HEK293 (cell line): ENCODE measurements around the gene HBEGF.

Experiments
- BCL11A ChIP-seq: fragments of 450-650 bp; formaldehyde crosslinking; IDR thresholded peaks from 2 replicates; pipeline ENCODE4 v1.5.1; 2016; ENCODE audit warnings: low read depth, missing biosample characterization, missing genetic modification characterization
- HOXC10 ChIP-seq: sonication (generic); formaldehyde crosslinking; IDR thresholded peaks from 2 replicates; pipeline ENCODE4 v1.8.1; 2023; ENCODE audit warnings: mild to moderate bottlenecking, missing genetic modification reagents
- KLF1 ChIP-seq: fragments of 450-650 bp; formaldehyde crosslinking; IDR thresholded peaks from 2 replicates; pipeline ENCODE4 v1.5.1; 2016; ENCODE audit warnings: missing biosample characterization, missing genetic modification characterization
- KLF16 ChIP-seq: fragments of 450-650 bp; formaldehyde crosslinking; IDR thresholded peaks from 2 replicates; pipeline ENCODE4 v1.5.1; 2017; ENCODE audit warnings: missing biosample characterization, missing genetic modification characterization
- PRDM1 ChIP-seq: fragments of 450-650 bp; formaldehyde crosslinking; IDR thresholded peaks from 2 replicates; pipeline ENCODE4; 2016; ENCODE audit warnings: missing biosample characterization, missing genetic modification characterization
- RBAK ChIP-seq: fragments of 450-650 bp; formaldehyde crosslinking; IDR thresholded peaks from 2 replicates; pipeline ENCODE4 v1.5.1; 2016; ENCODE audit warnings: missing biosample characterization, missing genetic modification characterization
- SP3 ChIP-seq: fragments of 450-650 bp; formaldehyde crosslinking; IDR thresholded peaks from 2 replicates; pipeline ENCODE4 v1.5.1; 2016; ENCODE audit warnings: missing biosample characterization, missing genetic modification characterization
- SP7 ChIP-seq: fragments of 450-650 bp; formaldehyde crosslinking; IDR thresholded peaks from 2 replicates; pipeline ENCODE4 v1.5.1; 2016; ENCODE audit warnings: missing biosample characterization, missing genetic modification characterization
- WT1 ChIP-seq: fragments of 450-650 bp; formaldehyde crosslinking; IDR thresholded peaks from 2 replicates; pipeline ENCODE4 v1.5.1; 2016; ENCODE audit warnings: missing biosample characterization, missing genetic modification characterization
- ZFHX2 ChIP-seq: fragments of 450-650 bp; formaldehyde crosslinking; conservative IDR thresholded peaks from 2 replicates; pipeline ENCODE4 v1.5.1; 2016; ENCODE audit warnings: missing biosample characterization, missing genetic modification characterization
- ZNF132 ChIP-seq: fragments of 450-650 bp; formaldehyde crosslinking; IDR thresholded peaks from 2 replicates; pipeline ENCODE4 v1.5.1; 2017; ENCODE audit warnings: missing biosample characterization, missing genetic modification characterization, borderline replicate concordance
- ZNF2 ChIP-seq: fragments of 450-650 bp; formaldehyde crosslinking; IDR thresholded peaks from 2 replicates; pipeline ENCODE4 v1.5.1; 2016; ENCODE audit warnings: missing biosample characterization, missing genetic modification characterization
- ZNF37A ChIP-seq: fragments of 450-650 bp; IDR thresholded peaks from 2 replicates; pipeline ENCODE4 v1.5.1; 2018; ENCODE audit warnings: missing biosample characterization, missing genetic modification characterization
- ZNF394 ChIP-seq: fragments of 450-650 bp; formaldehyde crosslinking; IDR thresholded peaks from 2 replicates; pipeline ENCODE4 v1.5.1; 2016; ENCODE audit warnings: missing biosample characterization, missing genetic modification characterization, mild to moderate bottlenecking, moderate library complexity, borderline replicate concordance
- ZNF404 ChIP-seq: fragments of 450-650 bp; formaldehyde crosslinking; IDR thresholded peaks from 2 replicates; pipeline ENCODE4 v1.5.1; 2017; ENCODE audit warnings: missing biosample characterization, missing genetic modification characterization
- ZNF416 ChIP-seq: fragments of 450-650 bp; formaldehyde crosslinking; IDR thresholded peaks from 2 replicates; pipeline ENCODE4 v1.5.1; 2016; ENCODE audit warnings: missing biosample characterization, missing genetic modification characterization
- ZNF423 ChIP-seq: fragments of 450-650 bp; formaldehyde crosslinking; IDR thresholded peaks from 2 replicates; pipeline ENCODE4 v1.5.1; 2016; ENCODE audit warnings: missing biosample characterization, missing genetic modification characterization
- ZNF530 ChIP-seq: fragments of 450-650 bp; formaldehyde crosslinking; IDR thresholded peaks from 2 replicates; pipeline ENCODE4 v1.5.1; 2016; ENCODE audit warnings: low read depth, missing biosample characterization, missing genetic modification characterization
- ZNF544 ChIP-seq: fragments of 450-650 bp; formaldehyde crosslinking; IDR thresholded peaks from 2 replicates; pipeline ENCODE4 v1.5.0; 2017; ENCODE audit warnings: missing biosample characterization, missing genetic modification characterization
- TF ChIP-seq, protein P1 (sequence below): fragments of 450-650 bp; formaldehyde crosslinking; IDR thresholded peaks from 2 replicates; pipeline ENCODE4 v1.5.1; 2016; ENCODE audit warnings: missing biosample characterization, missing genetic modification characterization
- TF ChIP-seq, protein P2 (sequence below): fragments of 450-650 bp; formaldehyde crosslinking; IDR thresholded peaks from 2 replicates; pipeline ENCODE4 v1.5.1; 2016; ENCODE audit warnings: missing biosample characterization, missing genetic modification characterization
- TF ChIP-seq, protein P3 (sequence below): fragments of 450-650 bp; formaldehyde crosslinking; IDR thresholded peaks from 2 replicates; pipeline ENCODE4 v1.5.1; 2017; ENCODE audit warnings: missing biosample characterization, missing genetic modification characterization
- TF ChIP-seq, protein P4 (sequence below): fragments of 450-650 bp; formaldehyde crosslinking; IDR thresholded peaks from 2 replicates; pipeline ENCODE4 v1.5.1; 2017; ENCODE audit warnings: missing biosample characterization, mild to moderate bottlenecking, missing genetic modification characterization, moderate library complexity
- TF ChIP-seq, protein P5 (sequence below): fragments of 450-650 bp; formaldehyde crosslinking; IDR thresholded peaks from 2 replicates; pipeline ENCODE4 v1.5.1; 2016; ENCODE audit warnings: missing biosample characterization, missing genetic modification characterization, low read depth
- TF ChIP-seq, protein P6 (sequence below): fragments of 450-650 bp; IDR thresholded peaks from 2 replicates; pipeline ENCODE4 v1.5.1; 2018; ENCODE audit warnings: missing biosample characterization, mild to moderate bottlenecking, missing genetic modification characterization
- TF ChIP-seq, protein P7 (sequence below): fragments of 450-650 bp; formaldehyde crosslinking; IDR thresholded peaks from 2 replicates; pipeline ENCODE4 v1.5.1; 2016; ENCODE audit warnings: missing biosample characterization, missing genetic modification characterization
- TF ChIP-seq, protein P8 (sequence below): fragments of 450-650 bp; formaldehyde crosslinking; IDR thresholded peaks from 2 replicates; pipeline ENCODE4 v1.5.1; 2016; ENCODE audit warnings: missing biosample characterization, missing genetic modification characterization

The HBEGF gene

DNA sequence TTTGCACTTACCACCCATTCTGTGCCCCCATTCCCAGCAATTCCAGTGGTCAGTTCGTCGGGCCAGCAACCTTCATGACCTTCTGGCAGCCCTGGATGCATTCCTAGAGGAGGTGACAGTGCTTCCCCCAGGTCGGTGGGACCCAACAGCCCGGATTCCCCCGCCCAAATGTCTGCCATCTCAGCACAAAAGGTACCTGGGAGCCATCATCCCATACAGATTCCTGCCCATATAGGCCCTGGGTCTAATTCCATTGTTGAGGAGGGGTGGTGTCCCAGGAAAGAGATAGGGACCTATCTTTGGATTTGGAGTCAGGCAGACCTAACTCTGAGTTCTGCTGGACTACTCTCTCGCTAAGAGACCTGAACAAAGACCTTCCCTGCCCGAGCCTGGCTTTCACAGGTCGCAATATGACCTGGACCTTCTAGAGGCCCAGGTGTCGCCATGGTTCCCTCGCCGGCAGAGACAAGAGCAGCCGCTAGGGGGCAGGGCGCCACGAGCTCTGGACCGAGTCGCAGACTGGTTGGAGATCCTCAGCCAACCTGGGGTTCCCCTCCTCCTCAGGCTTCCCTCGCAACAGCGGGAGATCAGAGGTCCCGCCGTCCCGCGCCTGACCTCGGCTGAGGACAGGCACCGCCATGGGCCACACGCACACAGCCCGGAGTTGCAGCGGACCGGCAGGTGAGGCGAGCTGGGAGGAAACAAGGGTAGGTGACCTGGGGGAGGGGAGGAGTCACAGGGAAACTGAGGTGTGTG is 16.6 kb upstream of the HBEGF start (continued):
- TF ChIP-seq, protein P1, sequence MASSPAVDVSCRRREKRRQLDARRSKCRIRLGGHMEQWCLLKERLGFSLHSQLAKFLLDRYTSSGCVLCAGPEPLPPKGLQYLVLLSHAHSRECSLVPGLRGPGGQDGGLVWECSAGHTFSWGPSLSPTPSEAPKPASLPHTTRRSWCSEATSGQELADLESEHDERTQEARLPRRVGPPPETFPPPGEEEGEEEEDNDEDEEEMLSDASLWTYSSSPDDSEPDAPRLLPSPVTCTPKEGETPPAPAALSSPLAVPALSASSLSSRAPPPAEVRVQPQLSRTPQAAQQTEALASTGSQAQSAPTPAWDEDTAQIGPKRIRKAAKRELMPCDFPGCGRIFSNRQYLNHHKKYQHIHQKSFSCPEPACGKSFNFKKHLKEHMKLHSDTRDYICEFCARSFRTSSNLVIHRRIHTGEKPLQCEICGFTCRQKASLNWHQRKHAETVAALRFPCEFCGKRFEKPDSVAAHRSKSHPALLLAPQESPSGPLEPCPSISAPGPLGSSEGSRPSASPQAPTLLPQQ = peak; percentile 37; the same call in 1 of the 2 replicates
- TF ChIP-seq, protein P2, sequence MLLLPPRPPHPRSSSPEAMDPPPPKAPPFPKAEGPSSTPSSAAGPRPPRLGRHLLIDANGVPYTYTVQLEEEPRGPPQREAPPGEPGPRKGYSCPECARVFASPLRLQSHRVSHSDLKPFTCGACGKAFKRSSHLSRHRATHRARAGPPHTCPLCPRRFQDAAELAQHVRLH (tag by site-specific recombination) = no peak
- TF ChIP-seq, protein P3, sequence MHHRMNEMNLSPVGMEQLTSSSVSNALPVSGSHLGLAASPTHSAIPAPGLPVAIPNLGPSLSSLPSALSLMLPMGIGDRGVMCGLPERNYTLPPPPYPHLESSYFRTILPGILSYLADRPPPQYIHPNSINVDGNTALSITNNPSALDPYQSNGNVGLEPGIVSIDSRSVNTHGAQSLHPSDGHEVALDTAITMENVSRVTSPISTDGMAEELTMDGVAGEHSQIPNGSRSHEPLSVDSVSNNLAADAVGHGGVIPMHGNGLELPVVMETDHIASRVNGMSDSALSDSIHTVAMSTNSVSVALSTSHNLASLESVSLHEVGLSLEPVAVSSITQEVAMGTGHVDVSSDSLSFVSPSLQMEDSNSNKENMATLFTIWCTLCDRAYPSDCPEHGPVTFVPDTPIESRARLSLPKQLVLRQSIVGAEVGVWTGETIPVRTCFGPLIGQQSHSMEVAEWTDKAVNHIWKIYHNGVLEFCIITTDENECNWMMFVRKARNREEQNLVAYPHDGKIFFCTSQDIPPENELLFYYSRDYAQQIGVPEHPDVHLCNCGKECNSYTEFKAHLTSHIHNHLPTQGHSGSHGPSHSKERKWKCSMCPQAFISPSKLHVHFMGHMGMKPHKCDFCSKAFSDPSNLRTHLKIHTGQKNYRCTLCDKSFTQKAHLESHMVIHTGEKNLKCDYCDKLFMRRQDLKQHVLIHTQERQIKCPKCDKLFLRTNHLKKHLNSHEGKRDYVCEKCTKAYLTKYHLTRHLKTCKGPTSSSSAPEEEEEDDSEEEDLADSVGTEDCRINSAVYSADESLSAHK (tag by site-specific recombination) = no peak
- no peak for TF ChIP-seq ZNF37A (tag by site-specific recombination)
- TF ChIP-seq ZFHX2 (tag by site-specific recombination) = no peak
- TF ChIP-seq, protein P4, sequence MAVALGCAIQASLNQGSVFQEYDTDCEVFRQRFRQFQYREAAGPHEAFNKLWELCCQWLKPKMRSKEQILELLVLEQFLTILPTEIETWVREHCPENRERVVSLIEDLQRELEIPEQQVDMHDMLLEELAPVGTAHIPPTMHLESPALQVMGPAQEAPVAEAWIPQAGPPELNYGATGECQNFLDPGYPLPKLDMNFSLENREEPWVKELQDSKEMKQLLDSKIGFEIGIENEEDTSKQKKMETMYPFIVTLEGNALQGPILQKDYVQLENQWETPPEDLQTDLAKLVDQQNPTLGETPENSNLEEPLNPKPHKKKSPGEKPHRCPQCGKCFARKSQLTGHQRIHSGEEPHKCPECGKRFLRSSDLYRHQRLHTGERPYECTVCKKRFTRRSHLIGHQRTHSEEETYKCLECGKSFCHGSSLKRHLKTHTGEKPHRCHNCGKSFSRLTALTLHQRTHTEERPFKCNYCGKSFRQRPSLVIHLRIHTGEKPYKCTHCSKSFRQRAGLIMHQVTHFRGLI = no peak
- no peak for TF ChIP-seq HOXC10 (CRISPR knock-in tag)
- peak; percentile 96 for TF ChIP-seq ZNF2
- TF ChIP-seq ZNF544 (tag by site-specific recombination) = no peak
- peak; percentile 21; the same call in 1 of the 2 replicates for TF ChIP-seq ZNF394 (tag by site-specific recombination)
- no peak for TF ChIP-seq ZNF132
- no peak for TF ChIP-seq KLF1 (tag by site-specific recombination)
- TF ChIP-seq, protein P5, sequence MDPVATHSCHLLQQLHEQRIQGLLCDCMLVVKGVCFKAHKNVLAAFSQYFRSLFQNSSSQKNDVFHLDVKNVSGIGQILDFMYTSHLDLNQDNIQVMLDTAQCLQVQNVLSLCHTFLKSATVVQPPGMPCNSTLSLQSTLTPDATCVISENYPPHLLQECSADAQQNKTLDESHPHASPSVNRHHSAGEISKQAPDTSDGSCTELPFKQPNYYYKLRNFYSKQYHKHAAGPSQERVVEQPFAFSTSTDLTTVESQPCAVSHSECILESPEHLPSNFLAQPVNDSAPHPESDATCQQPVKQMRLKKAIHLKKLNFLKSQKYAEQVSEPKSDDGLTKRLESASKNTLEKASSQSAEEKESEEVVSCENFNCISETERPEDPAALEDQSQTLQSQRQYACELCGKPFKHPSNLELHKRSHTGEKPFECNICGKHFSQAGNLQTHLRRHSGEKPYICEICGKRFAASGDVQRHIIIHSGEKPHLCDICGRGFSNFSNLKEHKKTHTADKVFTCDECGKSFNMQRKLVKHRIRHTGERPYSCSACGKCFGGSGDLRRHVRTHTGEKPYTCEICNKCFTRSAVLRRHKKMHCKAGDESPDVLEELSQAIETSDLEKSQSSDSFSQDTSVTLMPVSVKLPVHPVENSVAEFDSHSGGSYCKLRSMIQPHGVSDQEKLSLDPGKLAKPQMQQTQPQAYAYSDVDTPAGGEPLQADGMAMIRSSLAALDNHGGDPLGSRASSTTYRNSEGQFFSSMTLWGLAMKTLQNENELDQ (tag by site-specific recombination) = no peak
- TF ChIP-seq, protein P6, sequence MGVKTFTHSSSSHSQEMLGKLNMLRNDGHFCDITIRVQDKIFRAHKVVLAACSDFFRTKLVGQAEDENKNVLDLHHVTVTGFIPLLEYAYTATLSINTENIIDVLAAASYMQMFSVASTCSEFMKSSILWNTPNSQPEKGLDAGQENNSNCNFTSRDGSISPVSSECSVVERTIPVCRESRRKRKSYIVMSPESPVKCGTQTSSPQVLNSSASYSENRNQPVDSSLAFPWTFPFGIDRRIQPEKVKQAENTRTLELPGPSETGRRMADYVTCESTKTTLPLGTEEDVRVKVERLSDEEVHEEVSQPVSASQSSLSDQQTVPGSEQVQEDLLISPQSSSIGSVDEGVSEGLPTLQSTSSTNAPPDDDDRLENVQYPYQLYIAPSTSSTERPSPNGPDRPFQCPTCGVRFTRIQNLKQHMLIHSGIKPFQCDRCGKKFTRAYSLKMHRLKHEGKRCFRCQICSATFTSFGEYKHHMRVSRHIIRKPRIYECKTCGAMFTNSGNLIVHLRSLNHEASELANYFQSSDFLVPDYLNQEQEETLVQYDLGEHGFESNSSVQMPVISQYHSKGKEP (tag by site-specific recombination) = no peak
- TF ChIP-seq SP3 (tag by site-specific recombination) = no peak
- no peak for TF ChIP-seq KLF16 (tag by site-specific recombination)
- no peak for TF ChIP-seq PRDM1 (tag by site-specific recombination)
- TF ChIP-seq RBAK (tag by site-specific recombination) = no peak
- no peak for TF ChIP-seq BCL11A
- TF ChIP-seq ZNF416 (tag by site-specific recombination) = no peak
- TF ChIP-seq, protein P7, sequence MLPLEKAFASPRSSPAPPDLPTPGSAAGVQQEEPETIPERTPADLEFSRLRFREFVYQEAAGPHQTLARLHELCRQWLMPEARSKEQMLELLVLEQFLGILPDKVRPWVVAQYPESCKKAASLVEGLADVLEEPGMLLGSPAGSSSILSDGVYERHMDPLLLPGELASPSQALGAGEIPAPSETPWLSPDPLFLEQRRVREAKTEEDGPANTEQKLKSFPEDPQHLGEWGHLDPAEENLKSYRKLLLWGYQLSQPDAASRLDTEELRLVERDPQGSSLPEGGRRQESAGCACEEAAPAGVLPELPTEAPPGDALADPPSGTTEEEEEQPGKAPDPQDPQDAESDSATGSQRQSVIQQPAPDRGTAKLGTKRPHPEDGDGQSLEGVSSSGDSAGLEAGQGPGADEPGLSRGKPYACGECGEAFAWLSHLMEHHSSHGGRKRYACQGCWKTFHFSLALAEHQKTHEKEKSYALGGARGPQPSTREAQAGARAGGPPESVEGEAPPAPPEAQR (tag by site-specific recombination) = no peak
- 0 out of 2 replicates have a peak, but pooled peaks have one; percentile 7 for TF ChIP-seq ZNF423
- TF ChIP-seq WT1 (tag by site-specific recombination) = peak; percentile 47; the same call in 1 of the 2 replicates
- no peak for TF ChIP-seq ZNF404
- TF ChIP-seq SP7 = peak; percentile 36; the same call in 1 of the 2 replicates
- TF ChIP-seq ZNF530 (tag by site-specific recombination) = no peak
- TF ChIP-seq, protein P8, sequence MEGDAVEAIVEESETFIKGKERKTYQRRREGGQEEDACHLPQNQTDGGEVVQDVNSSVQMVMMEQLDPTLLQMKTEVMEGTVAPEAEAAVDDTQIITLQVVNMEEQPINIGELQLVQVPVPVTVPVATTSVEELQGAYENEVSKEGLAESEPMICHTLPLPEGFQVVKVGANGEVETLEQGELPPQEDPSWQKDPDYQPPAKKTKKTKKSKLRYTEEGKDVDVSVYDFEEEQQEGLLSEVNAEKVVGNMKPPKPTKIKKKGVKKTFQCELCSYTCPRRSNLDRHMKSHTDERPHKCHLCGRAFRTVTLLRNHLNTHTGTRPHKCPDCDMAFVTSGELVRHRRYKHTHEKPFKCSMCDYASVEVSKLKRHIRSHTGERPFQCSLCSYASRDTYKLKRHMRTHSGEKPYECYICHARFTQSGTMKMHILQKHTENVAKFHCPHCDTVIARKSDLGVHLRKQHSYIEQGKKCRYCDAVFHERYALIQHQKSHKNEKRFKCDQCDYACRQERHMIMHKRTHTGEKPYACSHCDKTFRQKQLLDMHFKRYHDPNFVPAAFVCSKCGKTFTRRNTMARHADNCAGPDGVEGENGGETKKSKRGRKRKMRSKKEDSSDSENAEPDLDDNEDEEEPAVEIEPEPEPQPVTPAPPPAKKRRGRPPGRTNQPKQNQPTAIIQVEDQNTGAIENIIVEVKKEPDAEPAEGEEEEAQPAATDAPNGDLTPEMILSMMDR (tag by site-specific recombination) = peak; percentile 94
